Bronchial epithelial cell (primary cell): Measurements from ENCODE around the gene PTPRN2. TPM values are rescaled to one million over a fixed set of nuclear protein-coding genes. Genes with fewer than 3 reads are reported as not detected.

ENCODE experiments used
- DNase-seq: peaks from one replicate; pipeline ENCODE4 v3.0.0-alpha.2; 2010; ENCODE audit warnings: low read depth
- FAIRE-seq: peaks from 2 replicates; lab custom pipeline; 2011; peaks lifted over from hg19 to GRCh38; lab: Jason Lieb, UNC
- H3K27me3 ChIP-seq: 2 replicates; pipeline ENCODE4 v1.5.1; 2011; ENCODE audit warnings: low read length; ENCODE audit not compliant: control insufficient read depth, insufficient read depth
- H3K36me3 ChIP-seq: 2 replicates; pipeline ENCODE4 v1.5.1; 2011; ENCODE audit warnings: low read length; ENCODE audit not compliant: control insufficient read depth, insufficient read depth
- H3K4me3 ChIP-seq: 2 replicates; pipeline ENCODE4 v1.5.1; 2011; ENCODE audit warnings: mild to moderate bottlenecking, low read depth, low read length, control low read depth
- total RNA-seq: library from RNA; depleted of rRNA; stranded (reverse); fragments of >200 nt; gene quantifications from 2 replicates; pipeline ENCODE4 v1.2.1, GENCODE V29; 2014
- TF ChIP-seq, protein P1 (sequence below): IDR thresholded peaks from 2 replicates; pipeline ENCODE4 v1.5.1; 2011; ENCODE audit warnings: mild to moderate bottlenecking, moderate library complexity, low read length, control low read depth, inconsistent platforms; ENCODE audit not compliant: insufficient read depth, severe bottlenecking

The PTPRN2 gene
- total RNA-seq, 1 donor from 2014 or later = 1.1 TPM

DNA sequence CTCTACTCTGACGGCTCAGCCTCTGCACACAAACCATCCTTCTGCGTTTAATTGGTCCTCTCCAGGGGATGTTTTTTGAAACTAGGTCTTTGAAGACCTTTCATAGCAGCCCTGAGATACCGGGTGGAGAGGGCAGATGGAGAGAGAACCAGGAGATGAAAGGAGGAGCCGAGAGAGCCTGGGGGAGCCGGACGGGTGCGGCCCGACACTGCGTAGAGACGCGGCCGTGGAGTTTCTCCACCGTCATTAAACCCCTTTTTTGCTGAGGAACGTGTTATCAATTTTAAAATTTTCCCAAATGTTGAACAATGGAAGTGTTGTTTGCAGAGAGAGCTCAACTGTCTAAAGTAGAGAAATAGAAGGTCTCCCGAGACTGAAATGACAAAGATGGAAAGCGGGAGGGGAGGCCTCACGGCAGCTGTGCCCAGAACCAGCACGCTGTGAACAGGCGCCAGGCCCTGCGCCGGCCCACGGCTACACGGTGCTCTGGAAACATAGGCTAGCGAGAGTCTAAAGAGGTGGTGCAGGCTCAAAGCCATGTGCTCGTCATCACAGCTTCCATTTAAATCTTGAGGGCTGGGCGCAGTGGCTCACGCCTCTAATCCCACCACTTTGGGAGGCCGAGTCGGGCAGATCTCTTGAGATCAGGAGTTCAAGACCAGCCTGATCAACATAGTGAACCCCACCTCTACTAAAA lies 307.0 kb downstream of the PTPRN2 start:
- Histone ChIP-seq H3K36me3 (no peaks in the 10 kb centered on the region), H3K27me3 (no peaks in the 10 kb centered on the region), H3K4me3 (no peak overlapping the region)
- TF ChIP-seq, protein P1, sequence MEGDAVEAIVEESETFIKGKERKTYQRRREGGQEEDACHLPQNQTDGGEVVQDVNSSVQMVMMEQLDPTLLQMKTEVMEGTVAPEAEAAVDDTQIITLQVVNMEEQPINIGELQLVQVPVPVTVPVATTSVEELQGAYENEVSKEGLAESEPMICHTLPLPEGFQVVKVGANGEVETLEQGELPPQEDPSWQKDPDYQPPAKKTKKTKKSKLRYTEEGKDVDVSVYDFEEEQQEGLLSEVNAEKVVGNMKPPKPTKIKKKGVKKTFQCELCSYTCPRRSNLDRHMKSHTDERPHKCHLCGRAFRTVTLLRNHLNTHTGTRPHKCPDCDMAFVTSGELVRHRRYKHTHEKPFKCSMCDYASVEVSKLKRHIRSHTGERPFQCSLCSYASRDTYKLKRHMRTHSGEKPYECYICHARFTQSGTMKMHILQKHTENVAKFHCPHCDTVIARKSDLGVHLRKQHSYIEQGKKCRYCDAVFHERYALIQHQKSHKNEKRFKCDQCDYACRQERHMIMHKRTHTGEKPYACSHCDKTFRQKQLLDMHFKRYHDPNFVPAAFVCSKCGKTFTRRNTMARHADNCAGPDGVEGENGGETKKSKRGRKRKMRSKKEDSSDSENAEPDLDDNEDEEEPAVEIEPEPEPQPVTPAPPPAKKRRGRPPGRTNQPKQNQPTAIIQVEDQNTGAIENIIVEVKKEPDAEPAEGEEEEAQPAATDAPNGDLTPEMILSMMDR = no peak
- DNase-seq (no peak), FAIRE-seq (no peak)

DNA sequence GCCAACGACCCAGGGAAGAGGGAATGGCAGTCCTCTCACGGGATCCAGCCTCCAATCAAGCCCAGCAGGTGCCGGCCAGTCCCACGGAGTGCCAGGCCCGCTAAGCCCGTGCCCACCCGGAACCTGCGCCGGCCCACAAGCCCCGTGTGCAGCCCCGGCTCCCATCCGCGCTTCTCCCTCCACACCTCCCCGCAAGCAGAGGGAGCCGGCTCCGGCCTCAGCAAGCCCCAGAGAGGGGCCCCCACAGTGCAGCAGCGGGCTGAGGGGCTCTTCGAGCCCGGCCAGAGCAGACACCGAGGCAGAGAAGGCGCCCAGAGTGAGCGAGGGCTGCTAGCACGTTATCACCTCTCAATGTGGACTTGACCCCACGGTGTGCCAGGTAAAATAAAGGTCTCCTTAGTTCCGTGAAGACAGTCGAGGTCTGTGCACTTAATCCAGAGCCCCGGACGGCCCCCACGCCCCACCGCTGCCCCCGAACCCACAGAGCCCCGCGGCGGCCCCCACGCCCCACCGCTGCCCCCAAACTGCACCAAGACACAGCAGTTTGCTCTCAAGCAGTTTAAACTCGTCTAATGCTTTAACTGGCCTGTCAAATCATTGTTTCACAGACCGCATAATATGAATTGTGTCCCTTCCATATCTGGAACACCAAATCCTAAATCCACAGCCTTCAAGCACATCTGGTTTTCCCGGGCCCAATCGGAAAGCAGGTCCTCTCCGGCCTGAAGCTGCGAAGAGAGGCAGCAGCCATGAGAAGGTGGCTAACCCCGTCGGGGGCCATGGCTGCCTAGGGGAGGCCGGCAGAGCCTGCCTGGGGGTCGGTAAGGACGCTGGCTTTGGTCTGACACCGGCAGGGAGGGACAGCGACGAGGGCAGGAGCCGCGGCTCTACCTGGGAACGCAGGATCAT lies 307.8 kb downstream of the PTPRN2 start:
- no peak overlapping the region for H3K4me3 ChIP-seq
- DNase-seq (no peak), FAIRE-seq (no peak)
- no peaks in the 10 kb centered on the region for H3K27me3 ChIP-seq
- TF ChIP-seq, protein P1 = no peak
- no peaks in the 10 kb centered on the region for H3K36me3 ChIP-seq

DNA sequence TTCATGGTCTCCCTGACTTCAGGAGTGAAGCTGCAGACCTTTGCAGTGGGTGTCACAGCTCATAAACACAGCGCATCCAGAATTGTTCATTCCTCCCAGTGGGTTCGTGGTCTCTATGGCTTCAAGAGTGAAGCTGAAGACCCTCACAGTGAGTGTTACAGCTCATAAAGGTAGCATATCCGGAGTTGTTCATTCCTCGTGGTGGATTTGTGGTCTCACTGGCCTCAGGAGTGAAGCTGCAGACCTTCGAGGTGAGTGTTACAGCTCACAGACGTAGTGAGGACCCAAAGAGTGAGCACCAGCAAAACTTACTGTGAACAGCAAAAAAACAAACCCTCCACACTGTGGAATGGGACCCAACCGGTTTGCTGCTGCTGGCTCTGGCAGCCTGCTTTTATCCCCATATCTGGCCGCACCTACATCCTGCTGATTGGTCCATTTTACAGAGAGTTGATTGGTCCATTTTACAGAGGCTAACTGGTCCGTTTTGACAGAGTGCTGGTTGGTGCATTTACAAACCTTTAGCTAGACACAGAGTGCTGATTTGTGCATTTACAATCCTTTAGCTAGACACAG lies 308.8 kb downstream of the PTPRN2 start:
- FAIRE-seq (no peak), DNase-seq (no peak)
- no peaks in the 10 kb centered on the region for H3K36me3 ChIP-seq
- no peak overlapping the region for H3K4me3 ChIP-seq
- TF ChIP-seq, protein P1 = no peak
- H3K27me3 ChIP-seq = no peaks in the 10 kb centered on the region

DNA sequence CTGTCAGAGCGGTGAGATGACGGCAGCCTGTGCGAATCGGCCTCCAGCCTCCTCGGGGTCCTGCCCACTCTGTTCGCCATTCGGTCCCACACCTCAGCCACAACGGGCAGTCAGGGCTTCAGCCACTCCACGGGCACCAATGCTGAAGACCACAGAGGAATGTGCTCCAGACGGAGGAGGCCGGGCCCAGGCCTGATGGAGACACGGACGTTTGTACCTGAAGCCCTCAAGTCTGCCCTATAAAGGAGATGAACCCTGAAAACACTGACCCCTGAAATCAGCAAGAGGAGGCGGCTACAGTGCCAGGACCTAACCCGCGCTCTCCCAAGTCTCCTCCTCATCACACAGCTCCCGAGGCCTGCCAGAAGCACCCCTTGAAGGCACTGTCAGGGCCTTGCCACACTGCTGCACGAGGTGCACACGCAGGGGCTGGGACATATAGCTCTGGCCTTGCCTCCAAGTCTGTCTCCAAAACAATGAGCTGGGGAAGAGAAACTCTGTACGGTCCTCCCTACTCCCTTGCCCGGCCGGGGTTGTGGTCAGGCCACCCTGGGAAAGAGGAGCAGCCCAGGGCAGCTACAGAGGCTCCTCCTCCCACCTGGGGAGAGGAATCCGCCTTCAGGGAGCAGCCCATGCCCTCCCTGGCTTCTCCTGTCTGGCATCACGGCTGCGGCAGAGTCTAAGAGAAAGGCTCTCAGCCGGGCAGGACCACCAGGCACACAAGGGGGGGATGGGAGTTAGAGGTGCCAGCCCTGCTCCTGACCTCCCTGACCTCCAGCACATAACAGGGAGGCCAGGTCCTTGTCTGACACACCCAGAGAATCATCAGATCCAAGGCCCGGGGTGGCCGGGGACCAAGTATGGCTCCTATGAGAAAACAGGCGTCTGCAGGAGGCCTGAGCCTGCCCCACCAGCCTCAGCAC lies 310.1 kb downstream of the PTPRN2 start:
- Histone ChIP-seq H3K36me3 (no peaks in the 10 kb centered on the region), H3K27me3 (no peaks in the 10 kb centered on the region), H3K4me3 (no peak overlapping the region)
- TF ChIP-seq, protein P1 = no peak
- no peak for FAIRE-seq
- DNase-seq = no peak
